ENCODE measurements around the gene TMC3. TPM values are rescaled to one million over a fixed set of nuclear protein-coding genes. Genes with fewer than 3 reads are reported as not detected.

The TMC3 gene
- total RNA-seq, 4 donors from 2014 or later: 0.32 TPM; not detected in 3

- no peak for ATAC-seq (ENCODE audit: low FRiP score)
- TF ChIP-seq CTCF (IDR thresholded peaks at IDR 0.05): no peak
- no peak for DNase-seq (ENCODE audit: low spot score)
These were observed 38.1 kb upstream of the TMC3 start for GRCh38 chr15:81411969-81412633.

GRCh38 chr15:81411051-81411450, 37.0 kb upstream of the TMC3 start:
- no peak for ATAC-seq (ENCODE audit: low FRiP score)
- no peak for DNase-seq (ENCODE audit: low spot score)
- TF ChIP-seq CTCF (IDR thresholded peaks at IDR 0.05): no peak

DNA sequence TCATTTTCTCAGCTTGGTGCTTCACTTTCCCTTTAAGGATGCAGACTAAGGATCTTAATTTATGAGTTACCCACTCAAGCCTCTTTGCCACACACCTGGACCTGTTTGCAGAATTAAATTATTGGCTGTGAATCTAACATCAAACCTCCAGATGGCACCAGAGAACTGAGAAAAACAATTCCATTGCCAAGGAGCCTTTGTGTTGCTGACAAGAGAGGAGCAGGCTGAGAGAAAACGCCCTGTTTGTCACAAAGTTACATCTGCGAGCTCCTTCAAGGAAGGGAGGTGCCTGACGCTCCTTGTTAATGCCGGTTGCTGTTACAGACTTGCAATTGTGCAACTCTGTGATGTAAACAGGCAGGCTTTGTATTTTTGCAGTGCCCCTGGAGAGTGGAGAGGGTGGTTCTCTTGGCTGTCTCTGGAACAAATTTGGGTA, 36.3 kb upstream of the TMC3 start:
- DNase-seq (ENCODE audit: low spot score): no peak
- no peak for TF ChIP-seq CTCF (IDR thresholded peaks at IDR 0.05)
- no peak for ATAC-seq (ENCODE audit: low FRiP score)

- no peak for ATAC-seq (ENCODE audit: low FRiP score)
- TF ChIP-seq CTCF (IDR thresholded peaks at IDR 0.05): no peak
- no peak for DNase-seq (ENCODE audit: low spot score)
These were observed 33.7 kb upstream of the TMC3 start for GRCh38 chr15:81407718-81408117.

DNA sequence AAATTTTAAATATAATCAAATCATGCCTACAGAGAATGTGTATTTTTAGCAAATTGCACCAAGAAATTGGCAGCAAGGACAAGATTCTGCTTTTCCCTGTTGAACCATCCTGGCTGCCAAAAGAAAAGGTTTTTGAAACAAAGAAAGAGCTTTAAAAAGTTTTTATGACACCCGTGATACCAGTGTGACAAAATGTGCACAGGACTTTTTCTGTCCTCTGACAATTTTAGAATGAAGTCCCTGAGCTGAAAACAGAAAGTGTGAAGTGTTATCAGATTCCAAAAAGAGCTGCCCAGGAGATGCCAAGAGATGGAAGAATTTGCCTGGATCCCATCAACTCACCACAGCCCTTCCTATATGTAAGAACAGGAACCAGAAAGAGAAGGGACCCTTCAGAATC, 33.2 kb upstream of the TMC3 start:
- no peak for TF ChIP-seq CTCF (IDR thresholded peaks at IDR 0.05)
- ATAC-seq (ENCODE audit: low FRiP score) (no peak), DNase-seq (ENCODE audit: low spot score) (no peak)

DNA sequence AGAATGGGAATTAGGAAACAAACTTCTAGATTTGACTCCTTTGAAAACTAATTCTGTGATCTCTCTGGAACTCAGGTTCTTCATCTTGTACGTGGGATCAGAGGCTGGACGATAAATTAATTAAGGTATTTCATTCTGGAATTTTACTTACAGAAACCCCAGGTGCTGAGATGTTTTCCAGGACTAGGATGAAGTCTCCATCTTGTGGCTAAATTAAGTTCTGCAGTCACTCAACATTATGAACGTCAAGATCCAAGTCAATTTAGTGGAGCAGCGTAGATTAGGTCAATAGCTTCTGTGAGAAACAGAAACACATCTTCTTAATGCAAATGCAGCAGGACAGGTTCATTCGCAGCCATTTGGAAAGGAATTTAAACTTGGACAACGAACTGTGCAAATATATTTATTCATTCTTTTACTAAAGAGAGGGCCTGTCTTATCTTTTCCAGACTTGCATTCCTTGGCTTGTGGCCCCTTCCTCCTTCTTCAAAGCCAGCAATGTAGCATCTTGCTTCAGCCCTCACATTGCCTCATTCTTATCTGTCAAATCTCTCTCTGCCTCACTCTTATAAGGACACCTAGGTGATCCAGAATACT, 26.7 kb upstream of the TMC3 start:
- ATAC-seq (ENCODE audit: low FRiP score) (no peak), DNase-seq (ENCODE audit: low spot score) (no peak)
- TF ChIP-seq CTCF (IDR thresholded peaks at IDR 0.05): no peak
